GM21367 (cell line): ENCODE measurements around the gene PSENEN.

ENCODE experiments used
- ATAC-seq: cut with Tn5 transposase; IDR thresholded peaks from one replicate; pipeline ENCODE4 v1.9.1; 2021; ENCODE audit not compliant: unreplicated experiment

The PSENEN gene, protein sequence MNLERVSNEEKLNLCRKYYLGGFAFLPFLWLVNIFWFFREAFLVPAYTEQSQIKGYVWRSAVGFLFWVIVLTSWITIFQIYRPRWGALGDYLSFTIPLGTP

DNA sequence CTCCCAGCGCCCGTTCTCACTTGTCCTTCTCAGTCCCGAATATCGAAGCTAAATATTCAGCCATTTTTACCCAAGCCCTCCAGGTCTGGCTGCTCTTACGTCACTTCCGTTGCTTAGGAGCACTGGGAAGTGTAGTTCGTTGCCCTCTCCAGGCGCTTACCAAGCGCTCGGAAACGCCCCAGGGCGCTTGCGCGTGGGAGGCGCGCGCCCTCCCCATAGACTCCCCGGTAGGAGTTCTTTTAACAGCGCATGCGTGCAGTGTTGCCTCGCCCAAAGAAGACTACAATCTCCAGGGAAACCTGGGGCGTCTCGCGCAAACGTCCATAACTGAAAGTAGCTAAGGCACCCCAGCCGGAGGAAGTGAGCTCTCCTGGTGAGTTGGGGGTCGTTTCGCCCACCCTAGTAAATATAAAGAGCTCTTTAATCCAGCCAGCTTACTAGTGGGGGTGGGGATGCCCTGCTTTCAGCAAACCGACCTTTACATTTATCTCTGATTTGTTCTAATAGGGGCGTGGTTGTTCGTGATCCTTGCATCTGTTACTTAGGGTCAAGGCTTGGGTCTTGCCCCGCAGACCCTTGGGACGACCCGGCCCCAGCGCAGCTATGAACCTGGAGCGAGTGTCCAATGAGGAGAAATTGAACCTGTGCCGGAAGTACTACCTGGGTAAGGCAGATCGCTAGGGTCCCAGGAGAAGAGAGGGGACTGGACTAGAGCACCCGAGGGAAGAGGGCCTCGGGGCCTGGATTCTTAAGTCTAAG is at the start of gene PSENEN, which contains the start of gene U2AF1L4:
Gene PSENEN (plus strand): TSS at position 324 of the 759 bp plus-strand sequence. CDS start 280 bp downstream, at position 604.
Gene U2AF1L4 (minus strand): TSS at position 91 of the 759 bp plus-strand sequence. CDS start 27 bp downstream, at position 64.
- peak; percentile 33 for ATAC-seq

DNA sequence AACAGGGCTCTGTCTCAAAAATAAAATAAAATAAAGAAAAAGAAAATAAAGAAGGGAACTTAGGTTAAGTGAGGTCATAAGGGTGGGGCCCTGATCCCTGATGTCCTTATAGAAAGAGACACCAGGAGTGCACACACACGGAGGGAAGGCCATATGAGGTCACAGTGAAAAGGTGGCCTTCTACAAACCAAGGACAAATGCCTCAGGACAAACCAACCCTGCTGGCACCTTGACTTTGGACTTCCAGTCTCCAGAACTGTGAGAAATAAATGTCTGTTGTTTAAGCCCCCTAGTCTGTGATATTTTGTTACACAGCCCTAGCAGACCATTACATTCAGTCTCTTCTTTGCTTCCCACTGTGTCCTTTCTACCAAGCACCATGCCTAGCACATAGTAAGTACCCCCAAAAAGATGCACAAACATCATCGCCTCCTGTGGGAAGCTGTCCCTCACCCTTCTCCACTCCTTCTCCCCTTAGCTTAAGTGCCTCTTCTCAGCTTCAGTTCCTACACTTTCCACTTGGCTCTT is 49.5 kb upstream of the PSENEN start:
- ATAC-seq, result no peak

- no peak for ATAC-seq
Measured at GRCh38 chr19:35696835-35697234, 48.6 kb upstream of the PSENEN start.

DNA sequence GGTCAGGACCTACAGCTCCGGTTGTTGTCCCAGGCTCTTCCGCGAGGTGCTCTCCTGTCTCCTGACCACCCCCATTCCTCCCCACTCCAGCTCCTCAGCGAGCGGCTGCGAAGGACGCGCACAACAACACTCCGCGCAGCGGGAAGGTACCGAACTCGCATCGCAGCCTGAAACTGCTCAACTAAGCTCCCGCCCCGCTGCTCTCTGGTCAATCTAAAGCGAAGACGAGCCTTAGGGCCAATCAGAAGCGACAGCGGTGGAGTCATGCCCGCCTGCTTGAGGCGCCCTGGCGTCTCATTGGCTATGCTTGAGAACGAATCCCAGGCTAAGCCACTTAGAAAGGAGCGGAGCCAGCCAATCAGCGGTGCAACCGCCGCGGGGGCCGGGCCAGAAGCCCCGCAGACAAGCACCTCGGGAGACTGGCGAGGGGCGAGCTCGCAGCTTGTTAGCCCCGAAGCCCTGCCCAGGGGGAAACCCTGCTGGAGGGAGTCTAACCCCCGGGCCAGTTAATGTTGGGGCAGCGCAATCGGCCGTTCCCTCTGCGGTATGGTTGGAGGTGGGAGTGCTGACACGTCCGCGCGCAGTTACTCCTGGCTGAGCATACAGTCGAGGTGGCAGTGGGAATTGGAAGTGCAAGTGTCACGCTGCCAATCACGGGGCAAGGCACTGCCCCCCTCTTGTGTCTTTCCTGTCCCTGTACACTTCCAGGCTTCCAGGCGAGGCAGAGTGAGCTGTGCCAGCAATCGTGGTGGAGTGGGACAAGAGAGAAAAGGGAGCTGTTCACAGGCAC is 43.0 kb upstream of the PSENEN start:
- ATAC-seq, result peak; percentile 85

- no peak for ATAC-seq
Measured at GRCh38 chr19:35703343-35703742, 42.1 kb upstream of the PSENEN start.

GRCh38 chr19:35704218-35704617 is 41.2 kb upstream of the PSENEN start, which contains the start of gene ZBTB32:
Gene ZBTB32, plus strand, starts transcription at chr19:35704558. Its CDS starts 10,069 bp downstream, at chr19:35714627.
- no peak for ATAC-seq

GRCh38 chr19:35708391-35708790 is 37.1 kb upstream of the PSENEN start:
- no peak for ATAC-seq

DNA sequence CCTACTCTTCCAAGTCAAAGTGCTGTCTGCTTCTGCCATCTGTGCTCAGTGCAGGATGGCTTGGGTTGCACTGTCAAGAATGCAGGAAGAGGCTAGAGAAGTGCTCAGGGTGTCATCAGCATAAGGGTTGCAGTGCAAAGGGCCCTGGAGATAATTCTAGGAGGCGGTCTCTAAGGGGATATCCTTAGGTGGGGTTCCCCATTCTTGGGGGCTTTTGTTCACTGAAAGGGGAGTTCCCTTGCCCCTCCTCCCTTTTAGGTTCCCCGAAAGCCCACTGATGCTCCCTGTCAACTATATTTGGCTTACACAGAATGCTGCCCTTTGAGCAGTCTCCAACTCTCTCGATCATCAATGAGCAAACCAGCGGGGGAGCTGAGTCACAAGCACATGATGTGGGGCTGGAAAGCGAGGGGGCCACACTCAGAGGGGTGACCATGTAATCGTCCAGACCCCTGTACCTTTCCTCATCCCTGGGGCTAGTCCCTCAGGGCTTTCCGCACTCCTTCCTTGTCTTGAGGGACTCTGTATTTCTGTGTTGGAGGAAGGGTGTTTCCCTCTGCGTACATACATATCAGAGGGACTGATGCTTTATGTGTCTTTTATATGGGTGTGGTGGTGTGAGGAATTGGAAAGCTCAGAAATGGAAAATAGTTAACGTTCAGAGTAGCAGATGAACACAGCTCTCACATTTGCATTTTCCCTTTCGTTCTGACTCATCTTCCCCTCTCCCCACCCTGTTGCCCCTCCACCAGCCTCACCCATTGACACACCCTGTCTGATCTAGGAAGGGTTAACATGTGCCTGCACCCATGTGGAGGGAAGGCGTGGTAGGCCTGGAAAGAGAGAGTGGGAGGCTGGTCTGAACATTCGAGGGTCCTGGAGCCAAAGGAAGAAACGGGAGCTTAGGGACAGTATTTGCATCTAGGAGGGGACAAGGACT is 34.4 kb upstream of the PSENEN start:
- no peak for ATAC-seq

DNA sequence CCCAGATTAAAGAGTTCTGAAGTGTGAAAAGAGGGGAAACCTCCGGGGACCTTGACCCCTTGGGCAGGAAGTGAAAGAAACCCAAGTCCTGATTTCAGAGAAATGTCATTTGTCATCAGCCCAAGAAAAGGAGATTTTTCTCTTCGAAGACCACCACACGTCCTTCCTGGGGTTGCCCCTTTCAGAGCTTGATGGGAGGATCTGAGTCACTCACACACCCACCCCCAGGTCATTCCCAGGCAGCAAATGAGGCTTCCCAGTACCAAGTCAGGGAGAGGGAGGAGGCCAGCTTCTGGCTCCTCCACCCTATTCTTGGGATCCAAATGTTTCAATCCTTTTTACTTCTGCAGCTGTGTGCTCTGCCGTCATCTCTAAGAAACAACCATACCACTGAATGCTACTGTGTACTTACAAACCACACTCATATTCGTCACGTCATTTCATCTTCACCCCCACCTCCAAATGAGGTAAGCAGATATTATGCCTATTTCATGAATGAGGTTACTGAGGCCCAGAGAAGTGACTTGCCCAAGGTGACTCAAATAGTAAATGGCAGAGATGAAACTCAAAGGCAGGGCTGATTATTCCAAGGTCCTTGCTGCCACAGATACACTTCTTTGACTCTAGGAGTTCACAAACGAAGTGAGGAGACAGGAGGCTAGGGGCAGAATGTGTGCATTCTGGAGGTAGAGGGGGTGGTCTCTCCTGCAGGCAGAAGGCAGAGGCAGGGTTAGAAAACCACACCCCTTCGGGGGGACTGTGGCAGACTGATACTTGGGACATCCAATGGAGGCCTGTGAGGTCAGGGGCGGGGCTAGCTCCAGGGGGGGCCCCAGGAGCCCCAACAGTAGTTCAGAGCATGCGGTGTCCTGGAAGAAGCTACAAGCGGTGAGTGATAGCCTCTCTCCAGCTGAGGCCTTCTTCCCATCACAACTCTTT is 32.6 kb upstream of the PSENEN start:
- no peak for ATAC-seq

DNA sequence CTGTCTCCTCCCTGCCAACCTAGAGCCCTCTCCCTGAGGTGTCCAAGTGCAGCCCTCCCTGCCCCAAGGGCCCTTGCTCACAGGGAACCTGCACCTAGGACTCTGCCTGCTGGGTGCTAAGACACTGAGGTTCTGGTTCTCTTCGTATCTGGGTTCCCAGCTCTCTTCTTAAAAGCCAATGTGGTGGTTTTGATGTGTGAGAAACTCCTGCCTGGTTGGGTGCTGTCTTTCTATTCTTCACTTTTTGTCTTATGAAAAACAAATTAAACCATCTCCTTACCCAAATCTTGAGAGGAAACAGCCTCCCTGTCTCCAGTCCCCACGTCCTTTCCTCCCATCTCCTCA is 32.0 kb upstream of the PSENEN start:
- no peak for ATAC-seq

DNA sequence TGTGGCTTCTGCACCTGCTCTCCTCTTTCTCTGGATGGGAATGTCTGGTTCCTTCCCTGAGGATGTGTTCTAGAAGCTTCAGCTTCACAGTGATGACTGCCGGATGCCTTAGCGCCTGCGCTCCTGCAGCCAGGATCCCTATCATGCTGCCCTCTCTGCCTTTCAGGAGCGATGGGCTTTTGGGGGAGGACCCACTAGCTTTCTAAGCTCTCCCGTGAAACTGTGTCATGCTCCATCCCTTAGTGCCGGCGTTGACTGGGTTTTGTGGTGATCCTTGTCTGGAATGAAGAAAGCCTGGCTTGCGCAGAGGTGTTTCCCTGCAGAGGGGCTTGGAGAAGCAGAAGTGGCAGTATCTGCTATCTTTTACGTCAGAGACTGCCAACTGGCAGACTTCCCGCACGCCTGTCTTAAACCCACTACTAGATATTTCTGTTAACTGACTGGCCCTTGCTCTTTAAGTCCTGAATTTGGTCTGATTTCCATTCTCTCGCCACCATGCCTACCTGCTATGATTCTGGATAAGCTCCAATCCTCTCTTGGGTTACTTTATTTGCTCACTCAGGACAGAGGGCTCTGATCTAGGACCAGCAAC is 31.5 kb upstream of the PSENEN start:
- ATAC-seq, result no peak

- ATAC-seq, result no peak
Measured at GRCh38 chr19:35714601-35715354, 30.7 kb upstream of the PSENEN start.

- no peak for ATAC-seq
Measured at GRCh38 chr19:35715355-35715809, 30.1 kb upstream of the PSENEN start.

- no peak for ATAC-seq
Measured at GRCh38 chr19:35715981-35716800, 29.3 kb upstream of the PSENEN start.

DNA sequence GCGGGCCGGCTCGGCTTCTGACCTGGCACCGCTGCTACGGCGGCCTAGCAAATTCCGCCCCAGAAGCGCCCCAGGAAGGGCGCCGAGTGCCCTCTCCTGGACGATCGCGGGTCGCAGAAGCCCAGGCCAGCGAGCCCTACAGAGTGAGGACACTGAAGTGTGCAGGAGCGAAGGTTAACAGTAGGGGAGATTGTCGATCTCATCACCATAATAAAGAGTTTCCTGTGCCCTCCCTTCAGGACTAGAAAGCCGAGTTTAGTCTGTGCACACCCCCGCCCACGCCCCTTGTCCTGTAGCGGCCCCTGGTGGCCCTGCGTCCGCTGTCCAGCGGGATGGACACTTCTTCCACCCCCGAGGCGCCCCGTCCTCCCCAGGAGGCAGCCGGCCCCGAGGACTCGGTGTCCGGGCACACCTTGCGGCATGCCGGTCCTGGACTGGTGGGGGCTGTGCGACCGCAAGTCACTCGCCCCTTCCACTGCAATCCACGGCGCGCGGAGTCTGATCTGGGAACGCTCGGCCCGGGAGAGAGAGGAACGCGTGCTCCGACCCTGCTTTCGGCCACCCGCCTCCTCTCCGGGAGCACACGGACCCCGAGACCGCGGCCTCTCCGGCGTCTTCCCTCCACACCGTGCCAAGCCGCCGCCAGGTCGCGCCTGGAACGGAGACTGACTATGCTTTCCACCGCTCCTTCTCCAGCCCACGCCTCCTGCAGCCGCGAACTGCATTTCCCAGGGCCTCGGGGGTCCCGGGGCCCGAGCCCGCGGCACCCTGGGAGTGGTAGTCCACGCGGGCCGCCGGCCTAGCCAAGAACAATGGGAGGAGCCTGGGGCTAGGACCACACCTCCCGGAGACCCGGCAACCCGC is 28.4 kb upstream of the PSENEN start:
- peak; percentile 36 for ATAC-seq

DNA sequence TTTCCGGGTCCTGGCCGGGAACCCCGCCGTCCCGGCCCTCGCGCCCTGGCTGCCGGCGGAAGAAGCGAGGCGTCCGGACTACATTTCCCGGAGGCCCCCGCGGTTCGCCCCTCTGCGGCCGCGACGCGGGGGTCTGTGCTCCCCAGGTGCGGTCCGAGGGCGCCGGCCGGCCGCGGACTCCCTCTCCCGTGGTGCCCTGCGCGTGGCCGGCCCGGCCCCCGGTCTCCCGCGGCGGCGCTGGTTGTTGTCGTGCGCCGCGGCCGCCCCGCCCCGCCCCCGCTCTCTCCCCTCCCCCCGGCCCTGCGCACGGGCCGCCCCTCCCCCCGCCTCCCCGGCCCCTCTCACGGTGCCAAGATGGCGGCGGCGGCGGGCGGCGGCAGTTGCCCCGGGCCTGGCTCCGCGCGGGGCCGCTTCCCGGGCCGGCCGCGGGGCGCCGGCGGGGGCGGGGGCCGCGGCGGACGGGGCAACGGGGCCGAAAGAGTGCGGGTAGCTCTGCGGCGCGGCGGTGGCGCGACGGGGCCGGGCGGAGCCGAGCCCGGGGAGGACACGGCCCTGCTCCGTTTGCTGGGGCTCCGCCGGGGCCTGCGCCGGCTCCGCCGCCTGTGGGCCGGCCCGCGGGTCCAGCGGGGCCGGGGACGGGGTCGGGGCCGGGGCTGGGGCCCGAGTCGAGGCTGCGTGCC is 27.6 kb upstream of the PSENEN start, which contains the start of gene KMT2B:
Gene KMT2B (plus strand): TSS at position 339 of the 680 bp plus-strand sequence. CDS start 16 bp downstream, at position 355.
- peak; percentile 29 for ATAC-seq
